Epithelial cell of proximal tubule (primary cell): ENCODE measurements around the gene SPEF2. TPM values are rescaled to one million over a fixed set of nuclear protein-coding genes. Genes with fewer than 3 reads are reported as not detected.
"Not testable (repeated sequence)": the region's sequence is repeated elsewhere in the genome, so short reads cannot be mapped to it uniquely, and the experiment has no call there.

Experiments used
- DNase-seq: peaks from one replicate; pipeline ENCODE4 v3.0.0-alpha.2; 2011; ENCODE audit warnings: low read depth
- H3K4me3 ChIP-seq: 2 replicates; pipeline ENCODE4 v1.5.1; 2011; ENCODE audit warnings: low read depth, mild to moderate bottlenecking, low read length
- total RNA-seq: library from RNA; depleted of rRNA; stranded (reverse); fragments of >200 nt; gene quantifications from 2 replicates; pipeline ENCODE4 v1.2.3, GENCODE V29; 2015
- TF ChIP-seq, protein P1 (sequence below): conservative IDR thresholded peaks from 2 replicates; pipeline ENCODE4 v1.5.1; 2012; ENCODE audit warnings: low read depth, mild to moderate bottlenecking, low read length

The SPEF2 gene
- total RNA-seq, 1 donor from 2014 or later, result 2.3 TPM

DNA sequence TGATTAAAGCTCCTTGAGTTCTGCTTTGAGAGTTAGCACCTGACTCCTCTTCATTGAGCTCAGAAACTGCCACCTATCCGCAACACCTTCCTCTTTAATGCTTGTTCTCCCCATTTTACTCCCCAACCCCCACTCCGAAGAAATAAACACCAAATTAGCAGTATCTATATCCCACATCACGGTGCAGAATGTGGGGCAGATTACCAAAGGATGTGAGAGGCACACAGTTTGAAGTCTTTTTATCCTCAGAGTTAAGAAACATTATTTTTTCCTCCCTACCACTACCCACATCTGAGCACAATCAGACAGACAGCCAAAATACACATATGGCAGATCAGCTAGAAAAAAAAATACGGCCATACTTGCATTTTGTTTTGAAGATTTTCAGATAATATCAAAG lies 212.9 kb downstream of the SPEF2 start:
- DNase-seq, result no peak
- H3K4me3 ChIP-seq, result no peak overlapping the region
- TF ChIP-seq, protein P1, sequence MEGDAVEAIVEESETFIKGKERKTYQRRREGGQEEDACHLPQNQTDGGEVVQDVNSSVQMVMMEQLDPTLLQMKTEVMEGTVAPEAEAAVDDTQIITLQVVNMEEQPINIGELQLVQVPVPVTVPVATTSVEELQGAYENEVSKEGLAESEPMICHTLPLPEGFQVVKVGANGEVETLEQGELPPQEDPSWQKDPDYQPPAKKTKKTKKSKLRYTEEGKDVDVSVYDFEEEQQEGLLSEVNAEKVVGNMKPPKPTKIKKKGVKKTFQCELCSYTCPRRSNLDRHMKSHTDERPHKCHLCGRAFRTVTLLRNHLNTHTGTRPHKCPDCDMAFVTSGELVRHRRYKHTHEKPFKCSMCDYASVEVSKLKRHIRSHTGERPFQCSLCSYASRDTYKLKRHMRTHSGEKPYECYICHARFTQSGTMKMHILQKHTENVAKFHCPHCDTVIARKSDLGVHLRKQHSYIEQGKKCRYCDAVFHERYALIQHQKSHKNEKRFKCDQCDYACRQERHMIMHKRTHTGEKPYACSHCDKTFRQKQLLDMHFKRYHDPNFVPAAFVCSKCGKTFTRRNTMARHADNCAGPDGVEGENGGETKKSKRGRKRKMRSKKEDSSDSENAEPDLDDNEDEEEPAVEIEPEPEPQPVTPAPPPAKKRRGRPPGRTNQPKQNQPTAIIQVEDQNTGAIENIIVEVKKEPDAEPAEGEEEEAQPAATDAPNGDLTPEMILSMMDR, result no peak

- DNase-seq, result no peak
- no peak overlapping the region for H3K4me3 ChIP-seq
- TF ChIP-seq, protein P1, result no peak
Observed at GRCh38 chr5:35832762-35833161, 215.1 kb downstream of the SPEF2 start.

DNA sequence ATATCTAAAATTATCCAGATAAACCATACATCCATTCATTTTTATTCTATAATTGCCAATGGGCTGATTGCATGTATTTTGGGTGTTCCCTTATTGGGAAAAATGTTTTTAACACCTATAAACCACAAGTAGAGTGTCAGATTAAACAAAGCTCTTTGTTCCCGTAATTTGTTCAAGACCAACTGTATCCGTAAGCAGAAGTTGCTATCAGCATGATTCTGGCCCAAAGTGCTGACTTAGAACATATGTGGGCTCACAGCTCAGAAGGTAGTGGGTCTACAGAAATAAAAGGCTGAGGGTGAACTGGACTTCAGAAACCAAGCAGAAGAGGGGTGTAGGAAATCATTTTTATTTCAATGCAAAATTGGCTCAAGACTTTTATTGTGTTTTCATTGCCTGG lies 215.6 kb downstream of the SPEF2 start:
- H3K4me3 ChIP-seq, result no peak overlapping the region
- TF ChIP-seq, protein P1, result no peak
- no peak for DNase-seq

DNA sequence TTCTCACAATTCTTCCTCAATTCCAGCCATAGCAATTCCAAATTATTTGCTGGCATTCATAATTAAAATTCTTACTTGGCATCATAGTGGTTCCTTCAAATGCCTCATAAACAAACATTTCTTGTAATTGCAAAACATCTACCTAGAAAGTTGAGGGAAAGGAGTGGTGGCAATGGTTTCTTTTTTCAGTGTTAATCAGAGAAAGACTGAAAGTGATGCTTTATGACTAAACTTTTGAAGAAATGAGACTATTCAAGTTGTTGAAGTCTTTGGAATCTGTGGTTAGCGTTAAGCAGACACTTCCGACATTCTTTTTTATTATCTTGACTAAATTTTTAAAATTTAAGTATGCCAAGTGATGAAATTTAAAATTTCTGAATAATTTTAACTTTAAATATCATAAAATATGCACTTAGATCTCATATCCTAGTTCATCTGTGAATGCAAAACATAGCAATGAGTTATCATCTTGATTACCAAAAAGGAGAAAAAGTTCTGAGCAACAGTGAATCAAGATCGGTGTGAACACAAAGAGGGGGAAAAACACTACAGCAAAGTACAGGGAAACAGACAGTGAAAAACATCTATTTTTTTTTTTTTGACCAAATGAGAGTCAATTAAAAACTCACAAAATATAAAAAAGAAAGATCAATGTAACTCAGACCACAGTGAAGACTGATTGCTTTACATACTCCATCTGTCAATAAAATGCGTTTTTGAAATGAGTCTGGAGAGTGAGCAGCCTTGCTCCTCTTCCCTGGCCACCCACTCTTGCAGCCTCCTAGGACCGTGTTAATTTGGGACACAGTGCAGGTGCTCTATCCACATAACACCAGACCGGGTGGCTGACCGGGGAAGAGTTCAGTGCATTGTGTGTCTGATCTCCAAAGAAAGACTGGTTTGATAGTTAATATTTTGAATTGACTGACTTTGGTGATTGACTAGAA lies 218.4 kb downstream of the SPEF2 start:
- no peak for DNase-seq
- no peak overlapping the region for H3K4me3 ChIP-seq
- TF ChIP-seq, protein P1, result no peak

DNA sequence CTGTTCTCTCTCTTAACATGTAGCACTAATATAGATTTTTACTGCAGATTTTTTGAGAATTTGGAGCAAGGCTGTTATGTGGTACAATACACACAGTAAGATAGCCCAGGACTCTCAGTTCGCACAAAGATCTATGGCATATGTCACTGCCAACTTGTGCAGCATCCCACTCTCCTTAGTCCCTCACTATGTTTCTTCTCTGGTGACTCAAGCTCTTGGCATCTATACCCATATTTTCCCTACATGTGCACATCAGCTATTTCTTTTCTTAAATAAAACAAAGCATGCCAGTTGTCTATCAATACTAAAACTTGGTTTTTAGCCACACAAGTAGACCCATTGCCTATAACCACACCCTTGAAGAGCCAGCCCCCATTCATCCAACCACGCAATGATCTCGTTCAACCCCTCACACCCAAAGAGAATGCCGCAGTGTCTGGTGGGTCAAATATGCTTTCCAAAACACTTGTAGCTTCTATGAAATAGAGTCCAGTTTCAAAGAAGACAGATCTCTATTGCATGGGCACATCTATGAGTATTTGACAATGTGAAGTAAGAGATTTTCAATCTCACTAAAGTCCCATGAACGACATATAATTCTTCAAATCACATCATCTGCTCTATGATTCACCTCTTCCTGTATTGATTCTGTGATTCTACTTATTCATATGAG lies 220.8 kb downstream of the SPEF2 start:
- no peak for DNase-seq
- TF ChIP-seq, protein P1, result no peak
- no peak overlapping the region for H3K4me3 ChIP-seq

- DNase-seq, result no peak
- TF ChIP-seq, protein P1, result no peak
Observed at GRCh38 chr5:35842856-35843255, 225.2 kb downstream of the SPEF2 start.

DNA sequence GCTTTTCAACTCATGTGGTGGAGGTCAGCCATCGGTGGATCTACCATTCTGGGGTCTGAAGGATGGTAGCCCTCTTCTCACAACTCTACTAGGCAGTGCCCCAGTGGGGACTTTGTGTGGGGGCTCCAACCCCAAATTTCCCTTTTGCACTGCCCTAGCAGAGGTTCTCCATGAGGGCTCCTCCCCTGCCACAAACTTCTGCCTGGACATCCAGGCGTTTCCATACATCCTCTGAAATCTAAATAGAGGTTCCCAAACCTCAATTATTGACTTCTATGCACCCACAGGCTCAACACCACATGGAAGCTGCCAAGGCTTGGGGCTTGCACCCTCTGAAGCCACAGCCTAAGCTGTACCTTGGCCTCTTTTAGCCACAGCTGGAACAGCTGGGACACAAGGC lies 227.8 kb downstream of the SPEF2 start:
- not testable (repeated sequence) for DNase-seq, H3K4me3 ChIP-seq

More at GRCh38 chr5:35842856-35843255, 225.2 kb downstream of the SPEF2 start:
- H3K4me3 ChIP-seq, result no peak overlapping the region
